ENCODE data around the gene ESRRB.
A peak's percentile ranks its signal among the peaks of the same experiment; 100 is the strongest.

ESRRB gene

DNA sequence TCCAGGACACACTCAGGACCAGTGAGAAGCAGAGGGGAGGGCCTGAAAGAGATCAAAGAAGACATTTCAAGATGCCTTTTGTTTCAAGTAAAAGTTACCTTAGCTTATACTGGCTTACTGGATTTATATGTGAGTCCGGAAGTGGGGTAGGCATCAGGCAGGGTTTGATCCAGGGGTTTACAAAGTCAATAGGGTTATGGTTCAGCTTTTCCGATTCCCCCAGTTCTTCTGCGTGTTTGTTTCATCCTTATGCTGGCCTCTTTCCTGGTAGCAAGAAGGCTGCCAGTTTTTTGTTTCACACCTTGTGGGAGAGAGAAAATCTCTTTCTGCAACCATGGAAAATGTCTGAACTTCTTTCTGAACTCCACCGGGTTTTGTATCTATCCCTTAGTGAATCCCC, 126.3 kb downstream of the ESRRB start:
- TF ChIP-seq CTCF (IDR thresholded peaks at IDR 0.05; ENCODE audit: extremely low read depth, missing control alignments): no peak
- DNase-seq (ENCODE audit: low spot score): no peak

GRCh38 chr14:76502638-76503037, 126.7 kb downstream of the ESRRB start:
- no peak for DNase-seq (ENCODE audit: low spot score)
- no peak for TF ChIP-seq CTCF (IDR thresholded peaks at IDR 0.05; ENCODE audit: extremely low read depth, missing control alignments)

GRCh38 chr14:76509311-76509710, 133.4 kb downstream of the ESRRB start:
- no peak for DNase-seq (ENCODE audit: low spot score)
- TF ChIP-seq CTCF (IDR thresholded peaks at IDR 0.05; ENCODE audit: extremely low read depth, missing control alignments): no peak

DNA sequence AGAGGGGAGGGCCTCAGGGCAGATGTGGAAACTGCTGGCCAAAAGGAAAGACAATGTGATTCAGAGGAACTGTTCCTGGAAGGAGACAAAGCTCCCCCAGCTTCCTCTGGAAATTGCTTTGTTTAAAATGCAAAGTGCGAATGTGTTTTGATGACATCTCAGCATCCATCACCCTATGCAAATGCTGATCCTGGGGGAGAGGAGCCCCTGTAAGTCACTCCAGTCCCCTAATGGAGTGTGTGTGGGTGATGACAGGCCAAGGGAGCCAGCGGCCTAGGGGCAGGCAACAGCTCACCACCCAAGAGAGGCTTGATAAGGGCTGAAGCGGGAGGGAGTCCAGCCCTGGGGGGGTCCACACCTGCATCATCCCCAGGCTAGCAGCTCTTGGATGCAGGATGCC, 134.2 kb downstream of the ESRRB start:
- DNase-seq (ENCODE audit: low spot score): no peak
- no peak for TF ChIP-seq CTCF (IDR thresholded peaks at IDR 0.05; ENCODE audit: extremely low read depth, missing control alignments)

- TF ChIP-seq CTCF (IDR thresholded peaks at IDR 0.05; ENCODE audit: extremely low read depth, missing control alignments): peak; percentile 25
- peak; percentile 54 for DNase-seq (ENCODE audit: low spot score)
These were observed 138.5 kb downstream of the ESRRB start for GRCh38 chr14:76514213-76514998.

DNA sequence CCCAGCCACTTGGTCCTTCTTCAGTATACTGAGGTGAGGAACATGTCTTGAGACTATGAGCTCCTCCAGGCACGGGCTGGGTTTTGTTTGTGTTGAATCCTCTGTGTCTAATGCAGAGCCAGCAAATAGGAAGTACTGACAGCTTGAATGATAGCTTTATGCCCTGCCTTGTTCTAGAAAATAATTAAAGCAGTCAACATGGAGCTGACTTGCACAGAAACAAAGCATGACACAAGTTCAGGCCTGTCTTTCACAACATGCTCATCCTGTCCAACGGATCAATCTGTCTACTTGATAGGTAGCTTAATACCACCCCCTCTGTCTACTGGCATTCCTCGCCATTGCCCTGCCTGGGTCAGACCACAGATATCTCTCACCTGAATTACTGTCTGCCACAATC, 140.9 kb downstream of the ESRRB start:
- no peak for DNase-seq (ENCODE audit: low spot score)
- no peak for TF ChIP-seq CTCF (IDR thresholded peaks at IDR 0.05; ENCODE audit: extremely low read depth, missing control alignments)

DNA sequence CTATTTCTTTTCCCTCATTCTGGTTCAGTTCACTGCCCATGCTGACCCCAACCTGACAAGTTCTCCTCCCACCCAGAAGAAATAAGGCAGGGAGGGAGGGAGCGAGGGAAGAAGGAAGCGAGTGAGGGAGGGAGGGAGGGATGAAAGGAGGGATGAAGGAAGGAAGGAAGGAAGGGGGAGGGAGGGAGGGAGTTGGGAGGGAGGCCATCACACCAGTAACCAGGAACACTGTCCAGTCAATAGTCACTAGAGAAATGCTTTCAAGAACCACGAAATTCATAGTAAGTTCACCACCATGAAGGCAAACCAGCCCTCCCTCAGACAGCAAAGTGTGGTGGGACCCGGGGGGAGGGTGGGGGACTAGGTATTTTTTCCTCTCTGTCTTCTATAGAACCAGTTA, 142.4 kb downstream of the ESRRB start:
- no peak for DNase-seq (ENCODE audit: low spot score)
- no peak for TF ChIP-seq CTCF (IDR thresholded peaks at IDR 0.05; ENCODE audit: extremely low read depth, missing control alignments)

Measured in GM20000 (cell line).